Heart left ventricle (tissue), 16 donors: Measurements from ENCODE around the gene RCVRN. TPM values are rescaled to one million over a fixed set of nuclear protein-coding genes. Genes with fewer than 3 reads are reported as not detected.
"Not testable (repeated sequence)": the region's sequence is repeated elsewhere in the genome, so short reads cannot be mapped to it uniquely, and the experiment has no call there.

Experiments
- ATAC-seq, 4 donors: fragments of 200-7000 bp; cut with Tn5 transposase; one replicate each; pipeline ENCODE4 v1.9.1; 2020 to 2022; ENCODE audit warnings: moderate library complexity in 4 of 4, mild to moderate bottlenecking in 3 of 4, moderate number of reproducible peaks in 1 of 4
- DNase-seq, 5 donors: peaks; one replicate each; pipeline ENCODE4 v3.0.0-alpha.2; 2020
- H3K27ac ChIP-seq, 12 donors: fragments of 200-600 bp; sonication (generic) in 4 of 12; one replicate each; pipeline versions ENCODE4 v1.5.0 to v1.8.0; 2016 to 2022; ENCODE audit warnings: mild to moderate bottlenecking in 2 of 12
- H3K27me3 ChIP-seq, 9 donors: fragments of 200-600 bp; sonication (generic) in 2 of 9; one replicate each; pipeline versions ENCODE4 v1.5.1 to v1.8.0; 2016 to 2022; ENCODE audit warnings: mild to moderate bottlenecking in 3 of 9
- H3K36me3 ChIP-seq, 9 donors: fragments of 200-600 bp; sonication (generic) in 2 of 9; one replicate each; pipeline versions ENCODE4 v1.5.0 to v1.8.0; 2018 to 2022; ENCODE audit warnings: mild to moderate bottlenecking in 2 of 9
- H3K4me1 ChIP-seq, 12 donors: fragments of 200-600 bp; sonication (generic) in 4 of 12; one replicate each; pipeline versions ENCODE4 v1.5.0 to v1.8.0; 2016 to 2022; ENCODE audit warnings: mild to moderate bottlenecking in 3 of 12
- H3K4me3 ChIP-seq, 12 donors: fragments of 200-600 bp; sonication (generic) in 4 of 12; one replicate each; pipeline versions ENCODE4 v1.5.0 to v1.8.0; 2017 to 2022; ENCODE audit warnings: mild to moderate bottlenecking in 9 of 12, moderate library complexity in 4 of 12
- H3K9me3 ChIP-seq, 12 donors: fragments of 200-600 bp; sonication (generic) in 4 of 12; one replicate each; pipeline versions ENCODE4 v1.5.0 to v1.8.0; 2016 to 2022; ENCODE audit warnings: mild to moderate bottlenecking in 1 of 12
- CTCF ChIP-seq, 12 donors: fragments of 200-600 bp; sonication (generic) in 4 of 12; IDR thresholded peaks; one replicate each; pipeline versions ENCODE4 v1.5.0 to v1.8.0; 2018 to 2022; ENCODE audit warnings: antibody characterized with exemption in 12 of 12, mild to moderate bottlenecking in 5 of 12
- POLR2A ChIP-seq, 2 donors: fragments of 450-650 bp; IDR thresholded peaks; one replicate each; pipeline ENCODE4 v1.6.1; 2017; ENCODE audit warnings: antibody characterized with exemption in 2 of 2, mild to moderate bottlenecking in 2 of 2, moderate library complexity in 2 of 2
- WGBS, 4 donors: extraction: QIAGEN DNeasy Blood & Tissue Kit in 2 of 4; methylation state at CpG; one replicate each; pipeline versions ENCODE4 v1.1.5 to v1.1.7; 2013 to 2018; 5-methylcytosine and 5-hydroxymethylcytosine counted together
- intact Hi-C, 10 donors: fragments of 100-400 bp; cut with DNase I; formaldehyde crosslinking; loops; one replicate each; pipeline versions ENCODE4 v1.11.1 to v1.14.2; 2022
- polyA plus RNA-seq, 2 donors: library from polyadenylated mRNA; stranded (reverse); fragments of 200-250 nt; gene quantifications; one replicate each; pipeline ENCODE4 v1.2.3, GENCODE V29; 2013
- total RNA-seq, 9 donors: library from RNA; depleted of rRNA in 2 of 9; stranded (reverse); fragments of >200 nt in 2 of 9; fragmentation: NEBNext Ultra II Directional in 3 of 9; extraction: Animal tissue kit (Norgen Biotek cat#: 25700) in 3 of 9; gene quantifications; one replicate each; pipeline versions ENCODE4 v1.1.0 to v1.2.4, GENCODE V29; 2016 to 2023
- donor health status: ischemic (EF 13 %, LVEDD 7.1; RV severe dilation, severe dysfunction).
- donor health status: healthy with polysubstance abuse.
- donor health status: DM: no; HTN: yes; CAD: no.
- donor health status: DM: no; HTN: no; CAD: no.
- donor health status: ischemic (EF 25% LVEDD 6.9; RV normal size, moderate dysfunction).
- donor health status: ischemic (EF 25% LVEDD 5.7; RV mildly dilated, moderate dysfunction).
- donor health status: healthy.
- donor health status: DM: yes; HTN: yes; CAD: no.
- donor health status: ischemic (EF 35%, LVEDD 5.7; RV mildly dilated, moderate dysfunction).
- donor health status: nonischemic (EF 11% LVEDD 7.7; RV severe dilation, severe dysfunction).
- donor health status: DM: yes; HTN: yes; CAD: no.
- donor health status: PGD.
- donor health status: ischemic (EF 29% LVEDD 5.4; RV normal size, mild dysfunction).
- donor health status: nonischemic (EF 23%, LVEDD 6.1; RV moderate dilation, normal function).

RCVRN gene
- total and polyA plus RNA-seq, 11 donors: 0.09 to 1.2 (median 0.19) TPM; not detected in 2

GRCh38 chr17:9922012-9922848 lies 17.2 kb upstream of the RCVRN start:
- Histone ChIP-seq H3K27me3 (no peaks in the 10 kb centered on the region), H3K9me3 (no peaks in the 10 kb centered on the region), H3K4me1 (peaks cover 0 to 5% (median 0%) of the 10 kb centered on the region in 12 donors), H3K4me3 (no peak overlapping the region), H3K36me3 (peaks cover 0 to 88% (median 42%) of the 10 kb centered on the region in 9 donors), H3K27ac (no peak overlapping the region)
- DNase-seq: no peak
- ATAC-seq: no peak
- WGBS, 4 donors: 91 to 93% (median 93%) methylated on average over 14 of the region's 14 CpGs
- TF ChIP-seq POLR2A (IDR thresholded peaks at IDR 0.05) (no peak), CTCF (IDR thresholded peaks at IDR 0.05) (no peak)
- intact Hi-C loops: loop anchor here (5.0 to 10.0 kb wide), 9 partner anchors 197 to 695 kb away; no protein-coding TSS in a partner anchor

- 85 to 95% (median 91%) methylated on average over 13 of the region's 13 CpGs for WGBS, 4 donors
- ATAC-seq: not testable (repeated sequence)
These were observed 16.1 kb upstream of the RCVRN start for GRCh38 chr17:9921216-9921615.

GRCh38 chr17:9918804-9919352 lies 13.8 kb upstream of the RCVRN start:
- 79 to 88% (median 85%) methylated on average over 5 of the region's 5 CpGs for WGBS, 4 donors
- H3K9me3 ChIP-seq: no peaks in the 10 kb centered on the region
- no peak for TF ChIP-seq POLR2A (IDR thresholded peaks at IDR 0.05)
- TF ChIP-seq CTCF (IDR thresholded peaks at IDR 0.05): no peak
- no peak for ATAC-seq
- no peaks in the 10 kb centered on the region for H3K27me3 ChIP-seq
- no peak for DNase-seq
- H3K4me1 ChIP-seq: no peaks in the 10 kb centered on the region
- H3K4me3 ChIP-seq: no peak overlapping the region
- no peak overlapping the region for H3K27ac ChIP-seq
- intact Hi-C loops: no loop called here
- H3K36me3 ChIP-seq: peaks cover 0 to 92% (median 59%) of the 10 kb centered on the region in 9 donors

More at GRCh38 chr17:9921216-9921615, 16.1 kb upstream of the RCVRN start:
- not testable (repeated sequence) for H3K27me3 ChIP-seq, H3K27ac ChIP-seq, H3K9me3 ChIP-seq, H3K4me3 ChIP-seq, DNase-seq, H3K4me1 ChIP-seq
- peaks cover 0 to 91% (median 52%) of the 10 kb centered on the region in 9 donors for H3K36me3 ChIP-seq
- intact Hi-C loops: loop anchor here (5.0 to 10.0 kb wide), 9 partner anchors 196 to 696 kb away; no protein-coding TSS in a partner anchor

- TF ChIP-seq CTCF (IDR thresholded peaks at IDR 0.05) (no peak), POLR2A (IDR thresholded peaks at IDR 0.05) (no peak)
- Histone ChIP-seq H3K4me3 (no peak overlapping the region), H3K27me3 (no peaks in the 10 kb centered on the region), H3K9me3 (no peaks in the 10 kb centered on the region), H3K27ac (no peak overlapping the region), H3K4me1 (no peaks in the 10 kb centered on the region), H3K36me3 (peaks cover 0 to 88% (median 55%) of the 10 kb centered on the region in 9 donors)
- ATAC-seq (no peak), DNase-seq (no peak)
- intact Hi-C loops: no loop called here
- WGBS, 4 donors: 72 to 93% (median 78%) methylated on average over 8 of the region's 8 CpGs
These were observed 13.3 kb upstream of the RCVRN start for GRCh38 chr17:9918352-9918751.
